H1 (cell line): Measurements from ENCODE around the gene HOXB9. TPM values are rescaled to one million over a fixed set of nuclear protein-coding genes. Genes with fewer than 3 reads are reported as not detected.

Experiments
- CTCF ChIA-PET: fragments of 300-600 bp; sonication (Branson Sonifier 250); formaldehyde crosslinking; loops from one replicate; lab custom pipeline; 2021; ENCODE audit not compliant: partially characterized antibody; lab: Charles Lee
- POLR2A ChIA-PET: fragments of 300-600 bp; sonication (Branson Sonifier 250); formaldehyde crosslinking; loops from one replicate; lab custom pipeline; 2021; ENCODE audit warnings: inconsistent platforms; ENCODE audit not compliant: partially characterized antibody; lab: Charles Lee
- DNase-seq, 2 experiments: peaks; one replicate each; pipeline versions ENCODE4 v3.0.0 to v3.0.0-alpha.2; 2010 to 2022; ENCODE audit warnings: low spot score in 2 of 2, low read depth in 1 of 2, mixed read lengths in 1 of 2
- FAIRE-seq: peaks from 2 replicates; lab custom pipeline; 2011; peaks lifted over from hg19 to GRCh38; lab: Jason Lieb, UNC
- H2AFZ ChIP-seq: 2 replicates; pipeline ENCODE4 v1.8.1; 2012; ENCODE audit warnings: low read length, inconsistent platforms
- H2AK5ac ChIP-seq: 2 replicates; pipeline ENCODE4 v1.6.1; 2013; ENCODE audit warnings: low read depth, low read length
- H2BK120ac ChIP-seq: replicated peaks from 2 replicates; pipeline ENCODE3; 2013; ENCODE audit warnings: low read depth, low read length, inconsistent platforms
- H2BK12ac ChIP-seq: 2 replicates; pipeline ENCODE4 v1.6.1; 2013; ENCODE audit warnings: low read depth, low read length
- H2BK15ac ChIP-seq: 2 replicates; pipeline ENCODE4 v1.6.1; 2013; ENCODE audit warnings: low read length
- H2BK20ac ChIP-seq: 2 replicates; pipeline ENCODE4 v1.6.1; 2013; ENCODE audit warnings: low read length
- H2BK5ac ChIP-seq: 2 replicates; pipeline ENCODE4 v1.6.1; 2013; ENCODE audit warnings: low read depth, low read length
- H3K14ac ChIP-seq: 2 replicates; pipeline ENCODE4 v1.6.1; 2013; ENCODE audit warnings: inconsistent platforms; ENCODE audit not compliant: insufficient read length
- H3K18ac ChIP-seq: 2 replicates; pipeline ENCODE4 v1.6.1; 2013; ENCODE audit warnings: low read length; ENCODE audit errors: extremely low read depth
- H3K23ac ChIP-seq: 2 replicates; pipeline ENCODE4 v1.6.1; 2013; ENCODE audit warnings: inconsistent platforms; ENCODE audit not compliant: insufficient read length
- H3K23me2 ChIP-seq: 2 replicates; pipeline ENCODE4 v1.6.1; 2013; ENCODE audit warnings: low read depth, low read length
- H3K27ac ChIP-seq: 2 replicates; pipeline ENCODE4 v1.6.1; 2011; ENCODE audit warnings: low read depth, low read length, inconsistent platforms
- H3K27me3 ChIP-seq, 4 experiments: replicated peaks in 1 of 4; 1 replicate in 1 of 4; 2 replicates in 3 of 4; pipeline versions ENCODE4 v1.6.1 to v1.8.1; 2011 to 2013; ENCODE audit warnings: low read length in 3 of 4, mild to moderate bottlenecking in 3 of 4, inconsistent platforms in 2 of 4, mixed read lengths in 2 of 4, moderate library complexity in 1 of 4; ENCODE audit not compliant: control insufficient read depth in 3 of 4, insufficient read depth in 3 of 4; ENCODE audit errors: extremely low read depth in 1 of 4
- H3K36me3 ChIP-seq, 4 experiments: 2 replicates each; pipeline versions ENCODE4 v1.6.1 to v1.8.1; 2011 to 2013; ENCODE audit warnings: mild to moderate bottlenecking in 4 of 4, low read length in 3 of 4, moderate library complexity in 2 of 4, control low read depth in 1 of 4, inconsistent platforms in 1 of 4; ENCODE audit not compliant: insufficient read depth in 4 of 4, control insufficient read depth in 2 of 4
- H3K4ac ChIP-seq: replicated peaks from 2 replicates; pipeline ENCODE3; 2013; ENCODE audit warnings: low read length, low read depth, mixed read lengths, inconsistent platforms; ENCODE audit not compliant: insufficient read length
- H3K4me1 ChIP-seq, 4 experiments: replicated peaks in 1 of 4; 1 replicate in 1 of 4; 2 replicates in 3 of 4; pipeline versions ENCODE4 v1.6.1 to v1.8.1; 2011 to 2013; ENCODE audit warnings: low read length in 3 of 4, inconsistent platforms in 2 of 4, mixed read lengths in 1 of 4; ENCODE audit not compliant: insufficient read depth in 4 of 4, control insufficient read depth in 3 of 4
- H3K4me2 ChIP-seq, 2 experiments: 2 replicates each; pipeline versions ENCODE4 v1.6.1 to v1.8.1; 2011 to 2013; ENCODE audit warnings: low read depth in 2 of 2, low read length in 2 of 2, control low read depth in 1 of 2, inconsistent platforms in 1 of 2, mild to moderate bottlenecking in 1 of 2; ENCODE audit not compliant: insufficient read depth in 1 of 2
- H3K4me3 ChIP-seq, 4 experiments: fragments of 200-600, 300-600 bp in 1 of 4; sonication (generic), shearing (Covaris generic), sonication (Bioruptor Twin) in 1 of 4; 2 replicates each; pipeline versions ENCODE4 v1.5.1 to v1.8.1; 2011 to 2016; ENCODE audit warnings: low read length in 4 of 4, low read depth in 3 of 4, control low read depth in 2 of 4, inconsistent platforms in 2 of 4, mild to moderate bottlenecking in 2 of 4, mixed read lengths in 1 of 4, moderate library complexity in 1 of 4; ENCODE audit not compliant: insufficient read depth in 2 of 4; ENCODE audit errors: extremely low read depth in 1 of 4
- H3K56ac ChIP-seq: replicated peaks from 2 replicates; pipeline ENCODE3; 2013; ENCODE audit warnings: low read depth, mild to moderate bottlenecking, mixed read lengths, low read length, inconsistent platforms; ENCODE audit not compliant: insufficient read length
- H3K79me1 ChIP-seq: 2 replicates; pipeline ENCODE4 v1.6.1; 2013; ENCODE audit warnings: low read depth, low read length, control low read depth
- H3K79me2 ChIP-seq, 2 experiments: 2 replicates each; pipeline versions ENCODE4 v1.6.1 to v1.8.1; 2012 to 2013; ENCODE audit warnings: low read length in 2 of 2, mild to moderate bottlenecking in 2 of 2, inconsistent platforms in 1 of 2; ENCODE audit not compliant: insufficient read depth in 2 of 2, control insufficient read depth in 1 of 2
- H3K9ac ChIP-seq, 4 experiments: replicated peaks in 1 of 4; 1 replicate in 1 of 4; 2 replicates in 3 of 4; pipeline versions ENCODE4 v1.6.1 to v1.8.1; 2011 to 2013; ENCODE audit warnings: low read depth in 3 of 4, low read length in 3 of 4, control low read depth in 2 of 4, mild to moderate bottlenecking in 2 of 4, moderate library complexity in 2 of 4, inconsistent platforms in 1 of 4; ENCODE audit errors: extremely low read depth in 1 of 4
- H3K9me3 ChIP-seq, 2 experiments: 2 replicates each; pipeline versions ENCODE4 v1.6.1 to v1.8.1; 2012 to 2013; ENCODE audit warnings: mild to moderate bottlenecking in 2 of 2, moderate library complexity in 2 of 2, control low read depth in 1 of 2, inconsistent platforms in 1 of 2, low read depth in 1 of 2, low read length in 1 of 2, mixed read lengths in 1 of 2; ENCODE audit not compliant: insufficient read depth in 2 of 2
- H4K20me1 ChIP-seq, 2 experiments: replicated peaks in 1 of 2; 2 replicates each; pipeline versions ENCODE3 to v1.8.1; 2011 to 2013; ENCODE audit warnings: inconsistent platforms in 2 of 2, low read length in 2 of 2, mild to moderate bottlenecking in 1 of 2; ENCODE audit not compliant: insufficient read depth in 2 of 2, control insufficient read depth in 1 of 2
- H4K5ac ChIP-seq: 2 replicates; pipeline ENCODE4 v1.6.1; 2013; ENCODE audit warnings: low read length, low read depth, mixed read lengths, inconsistent platforms; ENCODE audit not compliant: insufficient read length
- H4K8ac ChIP-seq: 2 replicates; pipeline ENCODE4 v1.8.0; 2013; ENCODE audit warnings: mild to moderate bottlenecking, moderate library complexity, low read length, inconsistent platforms; ENCODE audit not compliant: insufficient read depth; ENCODE audit errors: extremely low read depth
- H4K91ac ChIP-seq: replicated peaks from 2 replicates; pipeline ENCODE3; 2013; ENCODE audit warnings: low read length, mixed read lengths, inconsistent platforms; ENCODE audit not compliant: insufficient read length
- ASH2L ChIP-seq: fragments of 200-600, 300-600 bp; sonication (generic); IDR thresholded peaks from one replicate; pipeline ENCODE4 v1.7.1; 2017; ENCODE audit warnings: low read length
- BACH1 ChIP-seq: IDR thresholded peaks from 2 replicates; pipeline ENCODE4 v1.6.1; 2012; ENCODE audit warnings: low read length, improper control_type of control experiment
- BCL11A ChIP-seq, 2 experiments: IDR thresholded peaks; one replicate each; pipeline ENCODE4 v1.6.1; 2011; ENCODE audit warnings: low read depth in 2 of 2, low read length in 2 of 2, mild to moderate bottlenecking in 2 of 2
- CTBP2 ChIP-seq: IDR thresholded peaks from 2 replicates; pipeline ENCODE4 v1.7.0; 2011; ENCODE audit warnings: borderline replicate concordance, mild to moderate bottlenecking, moderate library complexity, mixed read lengths, low read length; ENCODE audit not compliant: insufficient read depth, insufficient read length
- JUN ChIP-seq: IDR thresholded peaks from 2 replicates; pipeline ENCODE4 v1.6.1; 2011; ENCODE audit warnings: low read depth, mild to moderate bottlenecking, improper control_type of control experiment, low read length
- MAX ChIP-seq: IDR thresholded peaks from 2 replicates; pipeline ENCODE4 v1.6.1; 2012; ENCODE audit warnings: inconsistent platforms
- NRF1 ChIP-seq: IDR thresholded peaks from 2 replicates; pipeline ENCODE4 v1.6.1; 2011; ENCODE audit warnings: mild to moderate bottlenecking, low read depth, low read length, improper control_type of control experiment
- SP2 ChIP-seq: IDR thresholded peaks from 2 replicates; pipeline ENCODE4 v1.6.1; 2012; ENCODE audit warnings: mild to moderate bottlenecking, low read length, inconsistent platforms
- YY1 ChIP-seq: IDR thresholded peaks from 2 replicates; pipeline ENCODE4 v1.6.1; 2011; ENCODE audit warnings: low read depth, mild to moderate bottlenecking, low read length
- whole genome bisulfite sequencing, 2 experiments: shearing (Covaris generic) in 1 of 2; methylation state at CpG; one replicate each; pipeline versions ENCODE4 v1.1.6 to v1.1.7; 2013 to 2015; ENCODE audit warnings: low lambda C conversion rate in 2 of 2, mixed read lengths in 2 of 2, inconsistent platforms in 1 of 2, low coverage in 1 of 2, missing lambda C conversion rate in 1 of 2; ENCODE audit not compliant: insufficient replicate concordance in 2 of 2, insufficient coverage in 1 of 2, insufficient read length in 1 of 2; ENCODE audit errors: extremely low coverage in 1 of 2, missing lambda C conversion rate in 1 of 2; 5-methylcytosine and 5-hydroxymethylcytosine counted together
- long read RNA-seq, 2 experiments: library from RNA in 1 of 2; library from capped mRNA in 1 of 2; stranded (forward); transcript quantifications; one replicate each; pipeline ENCODE4 v2.0.0, GENCODE V29; 2021; ENCODE audit warnings: inconsistent platforms in 1 of 2
- polyA minus RNA-seq, 3 experiments: library from RNA; depleted of rRNA, polyadenylated mRNA; stranded (reverse); fragments of >200 nt; gene quantifications; 1 replicate in 2 of 3; 2 replicates in 1 of 3; pipeline ENCODE4 v1.2.3, GENCODE V29; 2011
- polyA plus RNA-seq, 7 experiments: library from polyadenylated mRNA; depleted of rRNA in 3 of 7; stranded (reverse) in 5 of 7; unstranded in 2 of 7; fragments of >200 nt in 5 of 7; fragments of 200-250 nt in 2 of 7; gene quantifications; 1 replicate in 5 of 7; 2 replicates in 1 of 7; 4 replicates in 1 of 7; pipeline versions ENCODE4 v1.2.1 to v1.2.3, GENCODE V29; 2011 to 2013; ENCODE audit warnings: missing spikeins in 2 of 7, mixed read lengths in 2 of 7
- total RNA-seq: library from RNA; stranded (reverse); fragmentation: NEBNext Ultra II Directional; extraction: Animal tissue kit (Norgen Biotek cat#: 25700); gene quantifications from 2 replicates; pipeline ENCODE4 v1.2.1, GENCODE V29; 2021

HOXB9 gene
- total RNA-seq (not detected in 2 replicates), polyA plus RNA-seq (2011; rRNA removed) (not detected in 2 replicates), polyA minus RNA-seq (2011; rRNA and poly(A)+ RNA removed) (not detected in 2 replicates)
- not detected for polyA plus RNA-seq (2011; cell fraction: cytosol; rRNA removed)
- polyA plus RNA-seq (2011; cell fraction: nucleus; rRNA removed) = not detected
- 0.15 to 0.17 TPM in 2 of 4 replicates, not detected in the others for polyA plus RNA-seq (2012, experiment 1 of 2)
- polyA plus RNA-seq (2012, experiment 2 of 2) = 0.17 TPM
- polyA plus RNA-seq (2013, experiment 1 of 2) = 0.02 TPM
- not detected for polyA plus RNA-seq (2013, experiment 2 of 2)
- not detected for polyA minus RNA-seq (2011; cell fraction: cytosol; rRNA and poly(A)+ RNA removed)
- not detected for polyA minus RNA-seq (2011; cell fraction: nucleus; rRNA and poly(A)+ RNA removed)
- long read RNA-seq, experiment 1 = 0 reads
- long read RNA-seq, experiment 2 = 0 reads

GRCh38 chr17:48626245-48627117 lies at the start of gene HOXB9:
Gene HOXB9 (minus strand): TSS chr17:48626358. CDS start chr17:48626269, 89 bp downstream.
- Histone ChIP-seq H2BK20ac (no peak within 1 kb of the TSS), H3K4me3 (peak within 1 kb of the TSS in 3 of 4 experiments; percentile 12 to 52 (median 19); a peak in 6 of 8 replicates), H4K20me1 (peaks cover 38 to 48% of the 10 kb centered on the region in 2 experiments), H4K5ac (no peak within 1 kb of the TSS), H3K18ac (peak within 1 kb of the TSS; percentile 32; the same call in 1 of the 2 replicates), H2BK12ac (0 out of 2 replicates have a peak within 1 kb of the TSS, but pooled peaks have one; percentile 60), H3K36me3 (peaks cover 0 to 13% (median 0%) of the 10 kb centered on the region in 4 experiments; a peak in 1 of 8 replicates), H3K4me1 (peaks cover 0 to 11% (median 5%) of the 10 kb centered on the region in 4 experiments; a peak in 5 of 7 replicates), H2BK5ac (no peak within 1 kb of the TSS), H3K4me2 (peak within 1 kb of the TSS; percentile 55 to 61), H3K27me3 (peaks cover 98 to 100% (median 100%) of the 10 kb centered on the region in 4 experiments), H4K8ac (peak within 1 kb of the TSS; percentile 41; the same call in 1 of the 2 replicates), H3K9ac (no peak within 1 kb of the TSS), H3K23me2 (no peaks in the 10 kb centered on the region; the same call in 1 of the 2 replicates), H2BK120ac (no peak within 1 kb of the TSS), H3K23ac (no peak within 1 kb of the TSS), H2BK15ac (0 out of 2 replicates have a peak within 1 kb of the TSS, but pooled peaks have one; percentile 61), H2AK5ac (no peak within 1 kb of the TSS), H2AFZ (no peak within 1 kb of the TSS), H3K56ac (no peak within 1 kb of the TSS), H3K4ac (no peak within 1 kb of the TSS), H3K27ac (no peak within 1 kb of the TSS), H3K14ac (no peak within 1 kb of the TSS), H3K79me2 (no peaks in the 10 kb centered on the region), H3K79me1 (no peaks in the 10 kb centered on the region), H4K91ac (no peak within 1 kb of the TSS), H3K9me3 (no peaks in the 10 kb centered on the region)
- ChIA-PET CTCF (interaction anchor here (0.7 to 4.6 kb wide), 12 partner anchors 10 to 110 kb away, joined by 3 to 30 read pairs (median 4); partner anchors contain the start of genes HOXB5 and HOXB8), POLR2A (interaction anchor here (1.3 to 1.6 kb wide), 2 partner anchors 9 to 20 kb away, joined by 3 to 4 read pairs; no protein-coding TSS in a partner anchor)
- FAIRE-seq = no peak
- WGBS, 2 experiments = 8% methylated on average over 18 of the region's 50 CpGs; no CpG with 5 or more reads in 1 of the 2 experiments
- no peak for DNase-seq
- no peak for TF ChIP-seq MAX
- no peak for TF ChIP-seq BCL11A (IDR thresholded peaks at IDR 0.05; ENCODE audit: low read depth in 2 of 2, low read length in 2 of 2)
- TF ChIP-seq YY1 = no peak
- no peak for TF ChIP-seq CTBP2
- TF ChIP-seq SP2 = no peak
- no peak for TF ChIP-seq NRF1
- TF ChIP-seq ASH2L = no peak
- no peak for TF ChIP-seq JUN
- TF ChIP-seq BACH1 = no peak
